Adipocyte (in vitro differentiated cells): ENCODE measurements around the gene ANKS3.
A peak's percentile ranks its signal among the peaks of the same experiment; 100 is the strongest.

Experiments used
- DNase-seq: peaks from one replicate; pipeline ENCODE4 v3.0.0-alpha.2; 2015; ENCODE audit warnings: low read depth
- H3K27me3 ChIP-seq: replicated peaks from 2 replicates; pipeline ENCODE4 v1.7.0; 2013; ENCODE audit warnings: mild to moderate bottlenecking, low read length, moderate library complexity; ENCODE audit not compliant: control insufficient read depth, insufficient read depth
- H3K36me3 ChIP-seq: 2 replicates; pipeline ENCODE4 v1.7.0; 2013; ENCODE audit warnings: low read length, mild to moderate bottlenecking, moderate library complexity; ENCODE audit not compliant: control insufficient read depth, insufficient read depth, severe bottlenecking
- H3K4me1 ChIP-seq: 2 replicates; pipeline ENCODE4 v1.7.0; 2013; ENCODE audit warnings: mild to moderate bottlenecking, low read length, moderate library complexity; ENCODE audit not compliant: control insufficient read depth, insufficient read depth
- H3K4me3 ChIP-seq: 2 replicates; pipeline ENCODE4 v1.7.0; 2013; ENCODE audit warnings: mild to moderate bottlenecking, low read length, moderate library complexity
- H3K9ac ChIP-seq: 2 replicates; pipeline ENCODE4 v1.7.0; 2013; ENCODE audit warnings: mild to moderate bottlenecking, low read length, moderate library complexity
- H3K9me3 ChIP-seq: 2 replicates; pipeline ENCODE4 v1.7.0; 2013; ENCODE audit warnings: mild to moderate bottlenecking, low read length, moderate library complexity; ENCODE audit not compliant: control insufficient read depth

ANKS3 gene

DNA sequence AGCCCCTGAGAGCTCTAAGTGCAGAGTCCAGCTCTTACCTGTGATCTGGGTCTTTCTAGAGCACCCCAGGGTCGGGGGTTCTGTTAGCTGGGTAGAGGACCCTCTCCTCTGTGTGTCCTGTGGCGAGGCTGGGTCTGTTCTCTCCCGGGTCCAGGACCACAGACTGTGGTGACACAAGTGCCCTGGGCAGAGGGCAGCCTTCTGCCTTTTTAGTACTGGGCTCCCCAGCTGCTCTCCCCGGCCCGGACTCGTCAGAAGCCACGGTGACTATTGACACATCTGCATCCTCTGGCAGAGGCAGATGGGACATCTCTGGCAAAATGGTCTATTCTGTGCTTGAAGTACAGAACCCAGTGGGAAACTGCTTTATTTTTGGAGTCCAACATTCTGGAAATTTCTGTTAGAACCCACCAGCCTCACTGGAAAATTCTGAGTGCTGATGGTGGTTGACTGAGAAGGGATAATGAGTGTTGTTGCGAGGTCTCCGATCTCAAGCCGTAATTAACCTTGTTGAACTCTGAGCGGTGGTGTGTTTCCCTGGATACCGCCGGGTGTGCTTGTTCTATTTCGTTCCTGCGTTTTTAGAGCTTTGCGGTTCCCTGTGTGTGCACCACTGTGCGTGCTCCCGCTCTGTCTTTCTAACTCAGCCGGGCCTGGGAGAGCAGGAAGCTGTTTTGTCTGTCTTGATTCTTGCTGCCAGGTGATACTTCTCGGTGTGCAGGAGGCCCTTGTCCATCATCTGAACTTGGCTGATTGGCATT, 66.7 kb downstream of the ANKS3 start:
- H3K36me3 ChIP-seq, result peaks cover 70% of the 10 kb centered on the region
- no peak overlapping the region for H3K4me3 ChIP-seq
- H3K9ac ChIP-seq, result no peak overlapping the region
- no peak for DNase-seq
- H3K4me1 ChIP-seq, result no peaks in the 10 kb centered on the region
- H3K27me3 ChIP-seq, result no peaks in the 10 kb centered on the region
- no peaks in the 10 kb centered on the region for H3K9me3 ChIP-seq

DNA sequence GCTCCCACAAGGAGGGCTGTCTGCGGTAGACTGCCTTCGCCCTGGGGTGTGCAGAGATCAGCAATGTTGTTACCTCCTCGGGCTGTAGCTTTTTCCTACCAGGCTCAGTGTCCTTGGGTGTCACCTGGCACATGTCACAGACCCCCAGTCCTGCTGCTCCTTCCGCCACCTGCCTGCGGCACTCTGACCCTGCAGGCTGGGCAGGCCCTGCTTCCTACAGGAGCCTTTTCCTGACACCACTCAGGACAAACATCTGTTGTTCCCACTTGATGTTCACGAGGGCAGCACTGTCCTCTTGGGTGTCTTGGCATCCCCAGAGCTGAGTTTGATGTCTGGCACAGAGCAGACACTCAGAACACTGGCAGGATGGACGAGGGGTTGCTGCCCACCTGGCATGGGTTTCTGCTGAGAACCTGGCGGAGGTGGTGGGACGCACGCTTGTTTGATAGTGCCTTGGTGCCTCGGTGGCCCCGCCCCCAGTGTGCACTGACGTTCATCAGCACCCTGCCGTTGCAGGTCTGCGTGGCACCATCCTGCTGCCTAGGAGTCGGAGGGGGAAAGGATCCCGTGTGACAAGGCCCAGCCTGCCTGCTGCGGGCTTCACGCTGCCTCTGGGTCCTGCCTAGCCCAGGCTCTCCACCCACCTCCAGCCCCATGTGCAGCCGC, 67.4 kb downstream of the ANKS3 start:
- no peaks in the 10 kb centered on the region for H3K9me3 ChIP-seq
- H3K27me3 ChIP-seq, result no peaks in the 10 kb centered on the region
- peaks cover 69% of the 10 kb centered on the region for H3K36me3 ChIP-seq
- DNase-seq, result no peak
- H3K4me1 ChIP-seq, result no peaks in the 10 kb centered on the region
- H3K9ac ChIP-seq, result no peak overlapping the region
- H3K4me3 ChIP-seq, result no peak overlapping the region

DNA sequence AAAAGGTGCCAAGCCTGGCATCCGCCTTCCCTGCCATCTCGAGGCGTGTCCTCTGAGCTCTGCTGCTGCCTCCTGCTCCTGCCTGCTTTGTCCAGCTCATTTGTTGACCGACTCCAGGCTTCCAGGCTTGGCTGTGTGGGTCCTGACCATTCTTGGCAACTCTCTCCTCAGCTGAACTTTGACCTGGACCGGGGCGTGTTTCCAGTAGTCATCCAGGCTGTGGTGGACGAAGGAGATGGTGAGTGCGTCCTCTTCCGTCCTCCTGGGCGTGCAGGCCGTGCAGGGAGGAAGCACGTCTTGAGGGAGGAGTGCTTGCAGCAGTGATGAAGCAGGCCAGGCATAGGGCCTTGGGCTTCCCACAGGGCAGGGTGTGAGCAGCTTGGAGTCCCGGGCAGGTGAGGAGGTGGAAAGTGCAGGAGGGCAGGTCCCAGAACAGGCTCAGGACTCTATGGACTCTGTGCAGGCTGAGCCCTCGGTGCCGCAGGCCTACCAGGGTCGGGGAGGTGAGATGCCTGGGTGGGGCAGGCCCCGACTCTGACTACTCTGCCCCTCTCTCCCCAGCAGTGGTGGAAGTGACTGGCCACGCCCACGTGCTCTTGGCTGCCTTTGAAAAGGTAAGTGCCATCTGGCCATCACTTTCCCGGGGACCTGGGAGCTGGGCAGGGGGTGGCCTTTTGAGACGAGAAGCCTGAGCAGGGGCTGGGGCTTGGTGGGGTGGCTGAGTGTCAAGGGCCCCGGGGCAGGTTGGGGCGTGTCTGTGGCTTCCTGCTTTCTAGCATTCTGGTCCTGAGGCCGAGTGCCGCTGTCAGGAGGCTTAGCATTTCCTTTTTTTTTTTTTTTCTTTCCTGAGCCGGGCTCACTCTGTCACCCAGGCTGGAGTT, 69.3 kb downstream of the ANKS3 start:
- H3K36me3 ChIP-seq, result peaks cover 59% of the 10 kb centered on the region
- no peak for DNase-seq

DNA sequence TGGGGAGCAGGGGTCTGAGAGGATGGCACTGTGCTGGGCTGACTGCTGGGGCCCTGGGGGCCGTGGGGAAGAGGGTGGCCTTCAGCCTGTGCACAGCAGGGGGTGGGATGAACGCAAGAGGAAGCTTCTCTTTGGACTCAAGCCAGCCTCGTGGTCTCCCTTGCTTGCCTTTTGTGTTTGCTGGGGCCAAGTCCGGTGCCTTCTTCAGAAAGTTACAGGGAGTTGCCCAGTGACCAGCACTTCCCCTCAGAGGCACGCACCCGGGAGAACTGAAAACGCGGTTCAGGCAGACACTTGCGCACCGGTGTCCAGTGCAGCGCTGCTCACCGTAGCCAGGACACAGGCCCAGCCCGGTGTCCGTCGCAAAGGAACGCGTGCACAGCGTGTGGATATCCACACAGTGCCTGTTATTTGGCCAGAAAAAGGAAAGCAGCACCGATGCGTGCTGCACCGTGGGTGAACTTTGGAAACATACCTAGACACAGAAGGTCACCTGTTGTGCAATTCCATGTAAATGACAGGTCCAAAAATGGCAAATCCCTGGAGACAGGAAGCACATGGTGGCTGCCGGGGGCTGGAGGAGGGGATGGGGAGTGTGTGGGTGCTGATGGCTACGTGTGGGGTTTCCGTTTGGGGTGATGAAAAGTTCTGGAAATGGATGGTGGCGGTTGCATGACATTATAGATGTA, 70.2 kb downstream of the ANKS3 start:
- Histone ChIP-seq H3K4me3 (no peak overlapping the region), H3K4me1 (no peaks in the 10 kb centered on the region), H3K36me3 (peaks cover 54% of the 10 kb centered on the region), H3K9me3 (no peaks in the 10 kb centered on the region), H3K9ac (no peak overlapping the region), H3K27me3 (no peaks in the 10 kb centered on the region)
- DNase-seq, result no peak

More for the DNA sequence above, 69.3 kb downstream of the ANKS3 start:
- Histone ChIP-seq H3K4me1 (no peaks in the 10 kb centered on the region), H3K9ac (no peak overlapping the region), H3K4me3 (no peak overlapping the region), H3K9me3 (no peaks in the 10 kb centered on the region), H3K27me3 (no peaks in the 10 kb centered on the region)

DNA sequence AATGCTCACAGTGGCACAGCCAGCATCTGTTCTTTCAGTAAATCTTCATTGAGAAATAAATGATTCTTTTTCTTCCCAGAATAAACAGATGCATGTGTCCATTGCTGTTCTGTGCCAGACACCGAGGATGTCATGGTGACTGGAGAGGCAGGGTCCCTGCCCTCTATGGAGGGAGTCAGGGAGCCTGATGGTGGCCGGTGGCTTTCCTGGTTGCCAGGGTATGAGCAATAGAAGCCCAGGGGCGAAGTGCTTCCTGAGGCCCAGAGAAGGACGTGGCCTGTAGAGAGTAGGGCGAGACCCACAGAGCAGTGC, 70.7 kb downstream of the ANKS3 start:
- no peaks in the 10 kb centered on the region for H3K27me3 ChIP-seq
- H3K36me3 ChIP-seq, result peaks cover 51% of the 10 kb centered on the region
- DNase-seq, result no peak
- H3K9me3 ChIP-seq, result no peaks in the 10 kb centered on the region
- no peak overlapping the region for H3K4me3 ChIP-seq
- H3K4me1 ChIP-seq, result no peaks in the 10 kb centered on the region
- no peak overlapping the region for H3K9ac ChIP-seq

DNA sequence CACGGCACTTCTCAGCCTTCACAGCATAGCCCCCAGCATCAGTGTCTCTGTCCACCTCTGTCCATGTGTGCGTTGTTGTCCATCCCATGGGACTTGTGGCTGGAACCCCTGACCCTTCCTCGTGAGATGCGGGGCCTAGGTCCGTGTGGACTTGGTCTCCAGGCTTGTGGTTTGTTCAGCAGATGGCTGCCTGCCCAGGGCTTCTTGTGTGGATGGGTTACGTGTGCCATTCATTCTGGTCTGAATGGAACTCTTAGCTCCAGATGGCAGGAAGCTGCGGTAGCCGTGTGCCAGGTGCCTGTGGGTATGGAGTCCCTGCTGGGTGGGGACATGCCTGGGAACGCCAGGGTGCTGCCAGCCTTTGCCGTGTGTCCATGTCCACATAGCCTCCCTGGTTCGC, 72.4 kb downstream of the ANKS3 start:
- DNase-seq, result no peak
- Histone ChIP-seq H3K36me3 (peaks cover 46% of the 10 kb centered on the region), H3K27me3 (no peaks in the 10 kb centered on the region), H3K9me3 (no peaks in the 10 kb centered on the region), H3K4me3 (no peak overlapping the region), H3K9ac (no peak overlapping the region), H3K4me1 (no peaks in the 10 kb centered on the region)

DNA sequence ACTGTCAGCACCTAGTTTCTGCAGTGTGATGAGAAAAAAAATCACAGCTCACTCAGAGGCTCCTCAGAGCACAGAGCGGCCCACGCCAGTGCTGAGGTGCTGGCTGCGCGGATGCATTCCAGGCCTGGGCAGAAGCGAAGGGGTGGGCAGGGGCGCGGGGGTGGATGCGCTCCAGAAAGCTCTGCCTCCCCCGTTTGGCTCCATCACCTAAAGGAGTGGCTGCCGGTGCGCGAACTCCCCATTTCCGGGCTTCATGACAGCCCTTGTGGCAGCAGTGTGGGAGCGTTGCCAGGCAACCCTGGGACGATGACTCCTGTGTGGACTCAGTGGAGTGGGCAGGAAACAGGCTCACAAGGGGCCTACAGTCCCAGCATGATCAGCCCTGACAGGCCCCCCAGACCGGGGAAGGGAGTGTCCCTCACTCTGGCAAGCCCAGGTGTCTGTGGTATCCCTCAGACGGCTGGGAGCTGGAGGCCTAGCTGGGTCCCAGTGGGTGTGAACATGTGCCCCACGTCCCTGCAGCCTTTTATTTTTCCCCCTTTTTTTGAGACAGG, 73.5 kb downstream of the ANKS3 start:
- DNase-seq, result peak; percentile 22
- Histone ChIP-seq H3K4me3 (no peak overlapping the region), H3K36me3 (peaks cover 50% of the 10 kb centered on the region), H3K9me3 (no peaks in the 10 kb centered on the region), H3K27me3 (no peaks in the 10 kb centered on the region), H3K4me1 (no peaks in the 10 kb centered on the region), H3K9ac (no peak overlapping the region)

DNA sequence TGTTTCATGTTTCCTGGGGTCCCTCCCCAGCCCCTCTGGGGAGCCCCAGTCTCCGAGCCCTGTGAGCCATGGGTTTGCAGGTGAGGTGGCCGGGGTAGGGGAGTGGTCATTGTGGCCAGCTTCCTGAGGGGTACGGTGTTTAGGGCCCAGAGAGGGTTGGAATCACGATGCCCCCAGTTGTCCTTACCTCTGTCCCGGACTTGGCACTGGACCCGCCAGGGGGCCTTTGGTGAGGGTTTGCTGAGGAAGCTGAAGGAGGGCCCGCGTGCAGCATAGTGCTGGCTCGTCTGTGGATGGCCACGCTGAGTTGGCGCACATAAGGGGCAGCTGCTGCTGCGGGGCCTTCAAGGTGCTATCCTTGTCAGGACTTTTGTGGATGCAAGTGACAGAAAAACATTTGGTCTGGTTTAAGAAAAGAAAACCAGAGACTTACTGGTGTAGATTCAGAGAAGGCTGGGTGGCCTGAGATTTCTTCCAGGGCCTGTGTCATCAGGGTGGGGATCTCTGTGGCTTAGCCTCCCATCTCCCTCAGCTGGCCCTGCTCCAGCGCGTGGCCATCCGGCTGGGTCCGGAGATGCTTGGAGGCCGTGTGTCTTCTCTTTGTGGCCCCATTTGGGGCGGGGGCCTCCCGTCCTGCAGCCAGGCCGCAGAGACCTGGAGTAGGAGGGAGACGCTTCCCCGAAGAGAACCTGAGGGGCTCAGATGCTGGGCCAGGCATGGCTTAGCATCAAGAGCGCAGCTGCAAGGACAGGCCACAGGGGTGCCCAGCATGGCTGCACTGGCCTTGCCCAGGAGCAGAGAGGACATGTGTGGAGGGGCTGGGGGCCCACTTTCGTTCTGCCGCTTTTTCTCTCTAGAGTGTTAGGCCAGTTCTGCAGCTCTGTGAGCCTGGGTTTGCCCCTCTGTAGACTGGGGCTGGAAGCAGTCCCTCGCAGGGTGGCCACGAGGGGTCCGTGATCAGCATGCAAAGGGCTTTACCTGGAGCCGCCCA, 74.4 kb downstream of the ANKS3 start:
- Histone ChIP-seq H3K4me1 (no peaks in the 10 kb centered on the region), H3K27me3 (no peaks in the 10 kb centered on the region), H3K36me3 (peaks cover 50% of the 10 kb centered on the region), H3K9me3 (no peaks in the 10 kb centered on the region), H3K4me3 (no peak overlapping the region), H3K9ac (no peak overlapping the region)
- DNase-seq, result no peak

DNA sequence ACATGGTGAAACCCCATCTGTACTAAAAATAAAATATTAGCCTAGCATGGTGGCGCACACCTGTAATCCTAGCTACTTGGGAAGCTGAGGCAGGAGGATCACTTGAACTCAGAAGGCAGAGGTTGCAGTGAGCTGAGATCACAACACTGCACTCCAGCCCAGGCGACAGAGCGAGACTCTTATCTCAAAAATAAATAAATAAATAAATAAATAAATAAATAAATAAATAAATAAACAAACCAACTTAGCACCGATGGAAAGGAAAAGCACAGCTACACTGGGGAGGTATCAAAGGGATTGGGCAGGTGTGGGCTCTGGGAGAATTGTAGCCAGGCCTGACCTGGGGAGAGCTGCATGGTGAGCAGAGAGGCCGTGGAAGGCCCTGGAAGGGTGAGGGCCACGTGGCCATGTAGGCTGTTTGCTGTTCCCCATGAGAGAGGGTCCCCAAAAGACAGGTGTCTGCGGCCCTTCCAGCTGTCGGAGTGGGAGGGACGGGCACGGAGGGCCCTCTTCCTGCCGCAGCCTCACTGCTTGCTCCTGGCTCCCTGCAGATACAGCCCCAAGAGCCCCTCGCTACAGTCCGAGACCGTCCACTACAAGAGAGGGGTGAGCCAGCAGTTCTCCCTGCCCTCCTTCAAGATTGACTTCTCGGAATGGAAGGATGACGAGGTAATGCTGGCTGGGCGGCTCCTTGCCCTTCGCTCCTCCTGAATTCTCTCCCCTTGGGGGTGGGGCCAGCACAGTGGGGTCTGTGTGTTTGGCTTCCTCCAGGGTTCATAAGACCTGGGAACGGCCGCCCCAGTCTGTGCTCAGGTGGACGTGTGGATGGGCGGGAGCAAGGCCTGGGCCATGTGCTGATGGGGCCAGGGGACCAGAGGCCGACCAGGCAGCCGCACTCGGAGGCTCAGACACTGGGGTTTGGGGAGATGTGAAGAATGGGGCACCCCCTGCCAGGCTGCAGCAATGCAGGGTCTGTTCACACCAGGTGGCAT, 77.1 kb downstream of the ANKS3 start:
- no peaks in the 10 kb centered on the region for H3K27me3 ChIP-seq
- H3K9ac ChIP-seq, result no peak overlapping the region
- no peak for DNase-seq
- H3K9me3 ChIP-seq, result no peaks in the 10 kb centered on the region
- H3K36me3 ChIP-seq, result peaks cover 62% of the 10 kb centered on the region
- no peaks in the 10 kb centered on the region for H3K4me1 ChIP-seq
- H3K4me3 ChIP-seq, result no peak overlapping the region
